ENCODE measurements around the gene ZNF790. TPM values are rescaled to one million over a fixed set of nuclear protein-coding genes. Genes with fewer than 3 reads are reported as not detected.

Gene ZNF790
- total and polyA plus RNA-seq, 2 of the 4 experiments (the other 2 are of a cell fraction) = 0.97 to 4.3 TPM

- H4K5ac ChIP-seq (ENCODE audit: low read depth, low read length) = no peak overlapping the region
- POLR2A ChIA-PET (ENCODE audit: unreplicated experiment) = interaction anchor here (0.7 kb wide), 1 partner anchor 29 kb away, joined by 6 read pairs; no protein-coding TSS in a partner anchor
- H3K9me1 ChIP-seq (ENCODE audit: insufficient read depth, low read length) = no peaks in the 10 kb centered on the region
- H3K23ac ChIP-seq (ENCODE audit: low read depth, low read length) = no peak overlapping the region
- in situ Hi-C loops (cut with MboI; ENCODE audit: low sequenced_read_pairs) (no loop called here), intact Hi-C loops (cut with micrococcal nuclease) (loop anchor here (2.0 to 10.0 kb wide), 2 partner anchors 25 to 303 kb away; partner anchors contain the start of gene ZNF420), dilution Hi-C loops (cut with HindIII; ENCODE audit: low sequenced_read_pairs, unreplicated experiment) (no loop called here)
- H3K14ac ChIP-seq (replicated peaks; ENCODE audit: low read depth, low read length) = no peak overlapping the region; the same call in 1 of the 2 replicates
- no peak overlapping the region for H2BK120ac ChIP-seq (ENCODE audit: low read depth, low read length)
- peak overlapping the region; percentile 69 for H3K4me3 ChIP-seq (ENCODE audit: insufficient read depth, low read depth, low read length)
- H2AK5ac ChIP-seq (ENCODE audit: low read depth, low read length) = peak overlapping the region; percentile 10; the same call in 1 of the 2 replicates
- peak overlapping the region; percentile 94 for H3K4me2 ChIP-seq (ENCODE audit: low read depth, low read length)
- H2AK9ac ChIP-seq (replicated peaks; ENCODE audit: low read depth, low read length, poor library complexity) = no peak overlapping the region
- H2BK15ac ChIP-seq (ENCODE audit: low read depth, low read length) = no peak overlapping the region
- H3K4ac ChIP-seq (ENCODE audit: low read depth, low read length) = no peak overlapping the region
- no peak for TF ChIP-seq RCOR1 (IDR thresholded peaks at IDR 0.05; ENCODE audit: insufficient replicate concordance, low read length)
- peak; percentile 60 for TF ChIP-seq CEBPB (IDR thresholded peaks at IDR 0.05; ENCODE audit: low read depth, low read length)
- 0 out of 2 replicates have a peak, but pooled peaks have one; percentile 26 for TF ChIP-seq CHD1 (IDR thresholded peaks at IDR 0.05; ENCODE audit: low read depth, low read length)
- H2BK5ac ChIP-seq (ENCODE audit: low read depth, low read length, poor library complexity, severe bottlenecking) = peak overlapping the region; percentile 19
- H3K27ac ChIP-seq (ENCODE audit: insufficient read depth, low read length) = peak overlapping the region; percentile 54
- no peaks in the 10 kb centered on the region for H3K4me1 ChIP-seq (ENCODE audit: control insufficient read depth, insufficient read depth, low read length)
- H4K8ac ChIP-seq (ENCODE audit: low read depth in 2 of 2, low read length in 2 of 2) = peak overlapping the region; percentile 38 to 95; a peak in 2 of 4 replicates
- no peak overlapping the region for H2BK20ac ChIP-seq (ENCODE audit: low read depth, low read length)
- H3K27me3 ChIP-seq (ENCODE audit: control insufficient read depth, insufficient read depth, low read length) = no peaks in the 10 kb centered on the region
- peaks cover 2% of the 10 kb centered on the region; the same call in 1 of the 2 replicates for H3K36me3 ChIP-seq (ENCODE audit: control insufficient read depth, insufficient read depth, low read length)
- WGBS, 2 experiments (ENCODE audit: extremely low coverage in 2 of 2, insufficient read length in 1 of 2) = 3% methylated on average over 19 of the region's 29 CpGs; no CpG with 5 or more reads in 1 of the 2 experiments
- H2AFZ ChIP-seq (replicated peaks; ENCODE audit: low read length, poor library complexity) = peak overlapping the region; percentile 100
- CTCF ChIA-PET = no interaction called here
- no TSS peak for BruUV-seq (replicated peaks)
- H4K91ac ChIP-seq (ENCODE audit: insufficient read depth, low read depth, low read length) = no peak overlapping the region; the same call in 1 of the 2 replicates
- H3K56ac ChIP-seq (ENCODE audit: extremely low read depth, insufficient read depth, low read length) = peak overlapping the region; percentile 41
- ATAC-seq (ENCODE audit: low read depth) (peak; percentile 19), DNase-seq (peak; percentile 87)
- H3K9me3 ChIP-seq (ENCODE audit: control insufficient read depth, insufficient read depth, low read length) = peaks cover 14% of the 10 kb centered on the region; the same call in 1 of the 2 replicates
- peaks cover 7 to 10% of the 10 kb centered on the region in 2 experiments; a peak in 3 of 4 replicates for H3K79me1 ChIP-seq (ENCODE audit: low read depth in 1 of 2, low read length in 2 of 2)
- H3K18ac ChIP-seq (ENCODE audit: low read depth, low read length) = no peak overlapping the region
- no peaks in the 10 kb centered on the region for H4K20me1 ChIP-seq (ENCODE audit: insufficient read depth, low read length)
- H3K9ac ChIP-seq (ENCODE audit: low read depth, low read length) = peak overlapping the region; percentile 53
Measured at GRCh38 chr19:36771261-36772231, 66.6 kb downstream of the ZNF790 start.

Small RNA genes within 50 kb of the gene (microRNA-seq; reads per million reads assigned to microRNA genes)
- not detected for gene RF00019 (ENCODE audit: insufficient read depth, insufficient read length)

Small RNA genes within 50 kb of the gene (small RNA-seq; reads per million reads assigned to genes)
- 0 reads per million in 5 experiments for gene RF00019

Other genes with a start within 250 kb of the ZNF790 start
- gene ZNF382, start 233.1 kb downstream of the ZNF790 start, total RNA-seq (2012; rRNA removed) = 1.9 and 4.5 TPM in 2 replicates
- 0.59 and 0.80 TPM in 2 replicates for gene ZNF382, start 233.1 kb downstream of the ZNF790 start, polyA plus RNA-seq (2012; rRNA removed)
- gene ZNF461, start 171.6 kb downstream of the ZNF790 start, total RNA-seq (2012; rRNA removed) = 9.1 and 12.8 TPM in 2 replicates
- 2.2 TPM in 2 replicates for gene ZNF461, start 171.6 kb downstream of the ZNF790 start, polyA plus RNA-seq (2012; rRNA removed)
- gene ZNF567, start 150.8 kb downstream of the ZNF790 start, total RNA-seq (2012; rRNA removed) = 5.3 and 6.1 TPM in 2 replicates
- 3.4 and 3.8 TPM in 2 replicates for gene ZNF567, start 150.8 kb downstream of the ZNF790 start, polyA plus RNA-seq (2012; rRNA removed)
- 7.2 and 8.3 TPM in 2 replicates for gene ZNF850, start 65.6 kb downstream of the ZNF790 start, total RNA-seq (2012; rRNA removed)
- 0.90 and 1.1 TPM in 2 replicates for gene ZNF850, start 65.6 kb downstream of the ZNF790 start, polyA plus RNA-seq (2012; rRNA removed)
- gene ZNF345, start 12.5 kb upstream of the ZNF790 start, total RNA-seq (2012; rRNA removed) = 2.5 and 3.0 TPM in 2 replicates
- 1.5 and 1.8 TPM in 2 replicates for gene ZNF345, start 12.5 kb upstream of the ZNF790 start, polyA plus RNA-seq (2012; rRNA removed)
- 3.0 and 3.3 TPM in 2 replicates for gene ZNF829, start 77.9 kb upstream of the ZNF790 start, total RNA-seq (2012; rRNA removed)
- 0.46 and 0.58 TPM in 2 replicates for gene ZNF829, start 77.9 kb upstream of the ZNF790 start, polyA plus RNA-seq (2012; rRNA removed)
- gene ZNF568, start 77.9 kb upstream of the ZNF790 start, total RNA-seq (2012; rRNA removed) = 7.3 and 10.6 TPM in 2 replicates
- 2.3 and 3.0 TPM in 2 replicates for gene ZNF568, start 77.9 kb upstream of the ZNF790 start, polyA plus RNA-seq (2012; rRNA removed)
- gene ZNF420, start 240.0 kb upstream of the ZNF790 start, total RNA-seq (2012; rRNA removed) = 11.7 and 14.2 TPM in 2 replicates
- gene ZNF420, start 240.0 kb upstream of the ZNF790 start, polyA plus RNA-seq (2012; rRNA removed) = 1.2 and 1.5 TPM in 2 replicates